HepG2 (cell line): ENCODE data around the gene TAF6. TPM values are rescaled to one million over a fixed set of nuclear protein-coding genes. Genes with fewer than 3 reads are reported as not detected.

Source experiments
- ATAC-seq: fragments of 200-7000 bp; cut with Tn5 transposase; 3 replicates; pipeline ENCODE4 v1.9.1; 2020; ENCODE audit warnings: mild to moderate bottlenecking, moderate library complexity
- BruUV-seq: library from RNA; stranded (reverse); fragments of 400-500 nt; replicated peaks from 2 replicates; lab custom pipeline; 2021; lab: Mats Ljungman, UMichigan
- CTCF ChIA-PET: fragments of 300-600 bp; formaldehyde crosslinking; extraction: SDS; loops from one replicate; lab custom pipeline; 2021; ENCODE audit warnings: low total read pairs, inconsistent platforms, low intra/inter-chr PET ratio; lab: Yijun Ruan, JAX
- POLR2A ChIA-PET: fragments of 350-600 bp; sonication (Branson Sonifier 250); formaldehyde crosslinking; loops from one replicate; lab custom pipeline; 2020; ENCODE audit warnings: antibody characterized with exemption, inconsistent platforms; lab: Yijun Ruan, JAX
- DNase-seq: peaks from one replicate; pipeline ENCODE4 v3.0.0-alpha.2; 2015; ENCODE audit warnings: low spot score
- FAIRE-seq: peaks from 3 replicates; lab custom pipeline; 2011; peaks lifted over from hg19 to GRCh38; lab: Jason Lieb, UNC
- H2AFZ ChIP-seq: one replicate; pipeline ENCODE4 v1.6.1; 2011; ENCODE audit warnings: low read length, inconsistent platforms
- H3K27ac ChIP-seq: fragments of 300-600 bp; 3 replicates; pipeline ENCODE4 v1.8.0; 2011; ENCODE audit warnings: mixed run types, mild to moderate bottlenecking, mixed read lengths, low read length, inconsistent platforms; ENCODE audit not compliant: insufficient read depth; ENCODE audit errors: extremely low read length
- H3K27me3 ChIP-seq, 2 experiments: fragments of 200-600 bp in 1 of 2; 2 replicates in 1 of 2; 3 replicates in 1 of 2; pipeline versions ENCODE4 v1.6.0 to v1.8.0; 2011; ENCODE audit warnings: low read length in 2 of 2, mild to moderate bottlenecking in 2 of 2, moderate library complexity in 2 of 2, inconsistent platforms in 1 of 2; ENCODE audit not compliant: insufficient read depth in 2 of 2, control insufficient read depth in 1 of 2
- H3K36me3 ChIP-seq, 2 experiments: fragments of 200-600 bp in 1 of 2; replicated peaks in 1 of 2; 2 replicates in 1 of 2; 3 replicates in 1 of 2; pipeline versions ENCODE4 v1.5.1 to v1.8.0; 2011; ENCODE audit warnings: low read length in 2 of 2, inconsistent platforms in 1 of 2; ENCODE audit not compliant: insufficient read depth in 2 of 2, control insufficient read depth in 1 of 2
- H3K4me1 ChIP-seq: 2 replicates; pipeline ENCODE4 v1.5.1; 2012; ENCODE audit warnings: low read length, inconsistent platforms; ENCODE audit not compliant: insufficient read depth
- H3K4me2 ChIP-seq: 2 replicates; pipeline ENCODE4 v1.6.0; 2011; ENCODE audit warnings: low read depth, low read length, inconsistent platforms
- H3K4me3 ChIP-seq, 3 experiments: fragments of 200-600 bp in 1 of 3; sonication (generic), shearing (Covaris generic) in 1 of 3; replicated peaks in 1 of 3; 2 replicates each; pipeline ENCODE4 v1.5.1; 2011 to 2016; ENCODE audit warnings: low read length in 3 of 3, inconsistent platforms in 2 of 3, low read depth in 2 of 3, mild to moderate bottlenecking in 2 of 3, control low read depth in 1 of 3, mixed read lengths in 1 of 3; ENCODE audit not compliant: insufficient read depth in 1 of 3
- H3K79me2 ChIP-seq: one replicate; pipeline ENCODE4 v1.6.1; 2011; ENCODE audit warnings: low read length, inconsistent platforms; ENCODE audit not compliant: insufficient read depth
- H3K9ac ChIP-seq: 2 replicates; pipeline ENCODE4 v1.6.0; 2011; ENCODE audit warnings: mild to moderate bottlenecking, low read depth, low read length, inconsistent platforms; ENCODE audit not compliant: insufficient read depth
- H3K9me3 ChIP-seq: 2 replicates; pipeline ENCODE4 v1.5.1; 2012; ENCODE audit warnings: mild to moderate bottlenecking, low read length
- H4K20me1 ChIP-seq: 2 replicates; pipeline ENCODE4 v1.6.0; 2011; ENCODE audit warnings: inconsistent platforms, mild to moderate bottlenecking, low read length, moderate library complexity; ENCODE audit not compliant: insufficient read depth
- NFRKB ChIP-seq: fragments of 450-650 bp; IDR thresholded peaks from 2 replicates; pipeline ENCODE4 v1.6.1; 2017
- NR2F6 ChIP-seq, 2 experiments: IDR thresholded peaks; 2 replicates each; pipeline ENCODE4 v1.6.1; 2016; ENCODE audit warnings: antibody characterized with exemption in 1 of 2, mild to moderate bottlenecking in 1 of 2
- RBFOX2 ChIP-seq: fragments of 200-400 bp; formaldehyde crosslinking; IDR thresholded peaks from 2 replicates; pipeline ENCODE4 v1.6.1; 2017; ENCODE audit warnings: low read depth, mild to moderate bottlenecking, low read length
- SIX4 ChIP-seq: sonication (generic); formaldehyde crosslinking; IDR thresholded peaks from 2 replicates; pipeline ENCODE4 v1.4.0; 2020; ENCODE audit warnings: missing genetic modification reagents
- SNAPC2 ChIP-seq: sonication (generic); formaldehyde crosslinking; IDR thresholded peaks from 2 replicates; pipeline ENCODE4 v1.8.1; 2022; ENCODE audit warnings: mild to moderate bottlenecking, missing genetic modification reagents
- ZBTB25 ChIP-seq: IDR thresholded peaks from 2 replicates; pipeline ENCODE4 v1.6.1; 2018; ENCODE audit warnings: missing genetic modification reagents
- ZBTB44 ChIP-seq: sonication (generic); formaldehyde crosslinking; IDR thresholded peaks from 2 replicates; pipeline ENCODE4 v1.4.0; 2020; ENCODE audit warnings: missing genetic modification reagents
- ZNF329 ChIP-seq: sonication (generic); formaldehyde crosslinking; IDR thresholded peaks from 2 replicates; pipeline ENCODE4 v1.9.0; 2021; ENCODE audit warnings: low read depth, mild to moderate bottlenecking, missing genetic modification reagents
- ZNF788 ChIP-seq: sonication (generic); formaldehyde crosslinking; IDR thresholded peaks from 2 replicates; pipeline ENCODE4 v1.5.0; 2020; ENCODE audit warnings: mild to moderate bottlenecking, missing genetic modification reagents, borderline replicate concordance
- WGBS: methylation state at CpG from one replicate; pipeline ENCODE4 v1.1.6; 2017; ENCODE audit warnings: low lambda C conversion rate; 5-methylcytosine and 5-hydroxymethylcytosine counted together
- in situ Hi-C: cut with HindIII; loops from 2 replicates; pipeline ENCODE4 v1.10.0; 2017; ENCODE audit warnings: low pct_unique_long_range_greater_than_20kb; ENCODE audit not compliant: extremely low pct_ligation_motif_present
- intact Hi-C: fragments of 100-400 bp; cut with micrococcal nuclease; formaldehyde crosslinking; loops from one replicate; pipeline ENCODE4 v1.10.0; 2022; ENCODE audit not compliant: unreplicated experiment
- polyA plus RNA-seq, 8 experiments: library from polyadenylated mRNA; depleted of rRNA in 3 of 8; stranded (reverse) in 7 of 8; unstranded in 1 of 8; fragments of >200 nt; fragmentation: Illumina TruSeq in 4 of 8; extraction: Trizol in 4 of 8; gene quantifications; 2 replicates each; pipeline versions ENCODE4 v1.2.1 to v1.2.3, GENCODE V29; 2011 to 2016; ENCODE audit warnings: low read depth in 4 of 8, missing spikeins in 1 of 8, mixed read lengths in 1 of 8; ENCODE audit not compliant: insufficient read depth in 1 of 8
- total RNA-seq, 5 experiments: library from RNA; depleted of rRNA; stranded (reverse); fragments of >200 nt; fragmentation: Illumina TruSeq; extraction: Trizol; gene quantifications; 2 replicates each; pipeline ENCODE4 v1.2.3, GENCODE V29; 2016; ENCODE audit warnings: low read depth in 1 of 5

TAF6 gene
- total and polyA plus RNA-seq, 2 of the 13 experiments (the other 11 are each of a cell fraction or from before 2014, with no cell fraction given) = 12.9 to 18.8 TPM

- TF ChIP-seq ZBTB44 (CRISPR knock-in tag) (no peak), ZNF329 (CRISPR knock-in tag) (no peak), SIX4 (no peak)
Observed at GRCh38 chr7:100107890-100108289, 11.3 kb downstream of the TAF6 start (continued).

GRCh38 chr7:100107125-100107737 is 11.9 kb downstream of the TAF6 start:
- intact Hi-C loops (no loop called here), in situ Hi-C loops (no loop called here)
- H3K4me3 ChIP-seq = no peak overlapping the region
- BruUV-seq = TSS peak; percentile 61
- TF ChIP-seq RBFOX2 = peak; percentile 17; the same call in 1 of the 2 replicates
- TF ChIP-seq NR2F6 (IDR thresholded peaks at IDR 0.05) = no peak
- TF ChIP-seq NR2F6 (CRISPR knock-in tag; IDR thresholded peaks at IDR 0.05) = no peak
- no peak for TF ChIP-seq SNAPC2 (CRISPR knock-in tag)
- no peak for TF ChIP-seq ZBTB25 (CRISPR knock-in tag)
- TF ChIP-seq NFRKB = no peak
- TF ChIP-seq ZNF788 (CRISPR knock-in tag) = no peak
- H3K79me2 ChIP-seq = no peaks in the 10 kb centered on the region
- H3K9me3 ChIP-seq = no peaks in the 10 kb centered on the region
- no peaks in the 10 kb centered on the region for H3K27me3 ChIP-seq
- 97% methylated on average over 24 of the region's 25 CpGs for WGBS
- no peak overlapping the region for H3K9ac ChIP-seq
- FAIRE-seq (no peak), ATAC-seq (no peak), DNase-seq (no peak)
- no peaks in the 10 kb centered on the region for H4K20me1 ChIP-seq
- CTCF ChIA-PET = no interaction called here
- H3K27ac ChIP-seq = no peak overlapping the region
- H3K4me1 ChIP-seq = peaks cover 16% of the 10 kb centered on the region
- POLR2A ChIA-PET = no interaction called here
- H3K4me2 ChIP-seq = no peak overlapping the region
- no peak overlapping the region for H2AFZ ChIP-seq
- H3K36me3 ChIP-seq = peaks cover 10 to 30% of the 10 kb centered on the region in 2 experiments; a peak in 4 of 5 replicates
